Trophoblast cell (in vitro differentiated cells and primary cell): Measurements from ENCODE around the gene MAD2L1BP.
A peak's percentile ranks its signal among the peaks of the same experiment; 100 is the strongest.

ENCODE experiments used
- DNase-seq, 2 donors: peaks; one replicate each; pipeline ENCODE4 v3.0.0-alpha.2; 2016
- H2AFZ ChIP-seq: 2 replicates; pipeline ENCODE4 v1.6.1; 2013; ENCODE audit warnings: low read length, moderate library complexity, mild to moderate bottlenecking; ENCODE audit not compliant: insufficient read depth, poor library complexity
- H2AK5ac ChIP-seq: 2 replicates; pipeline ENCODE4 v1.6.1; 2013; ENCODE audit warnings: mild to moderate bottlenecking, low read length
- H2BK120ac ChIP-seq: 2 replicates; pipeline ENCODE4 v1.6.1; 2013; ENCODE audit warnings: low read length, mild to moderate bottlenecking, moderate library complexity; ENCODE audit not compliant: insufficient read depth, poor library complexity
- H2BK12ac ChIP-seq: 2 replicates; pipeline ENCODE4 v1.6.1; 2013; ENCODE audit warnings: mild to moderate bottlenecking, low read length, moderate library complexity
- H2BK5ac ChIP-seq: 2 replicates; pipeline ENCODE4 v1.6.1; 2013; ENCODE audit warnings: low read length, low read depth, moderate library complexity, mild to moderate bottlenecking; ENCODE audit not compliant: poor library complexity
- H3K14ac ChIP-seq: 2 replicates; pipeline ENCODE4 v1.6.1; 2013; ENCODE audit warnings: mild to moderate bottlenecking, low read length
- H3K18ac ChIP-seq: 2 replicates; pipeline ENCODE4 v1.6.1; 2013; ENCODE audit warnings: mild to moderate bottlenecking, low read length
- H3K23ac ChIP-seq: 2 replicates; pipeline ENCODE4 v1.6.1; 2013; ENCODE audit warnings: low read length
- H3K27ac ChIP-seq: 2 replicates; pipeline ENCODE4 v1.5.1; 2013; ENCODE audit warnings: low read depth, mild to moderate bottlenecking, inconsistent platforms, low read length, moderate library complexity
- H3K27me3 ChIP-seq: 2 replicates; pipeline ENCODE4 v1.6.1; 2013; ENCODE audit warnings: inconsistent platforms, mild to moderate bottlenecking, low read length, moderate library complexity; ENCODE audit not compliant: insufficient read depth
- H3K36me3 ChIP-seq, 2 experiments: 1 replicate in 1 of 2; 2 replicates in 1 of 2; pipeline ENCODE4 v1.6.1; 2013; ENCODE audit warnings: low read length in 2 of 2, mild to moderate bottlenecking in 2 of 2, moderate library complexity in 1 of 2; ENCODE audit not compliant: insufficient read depth in 2 of 2, control insufficient read depth in 1 of 2
- H3K4ac ChIP-seq: 2 replicates; pipeline ENCODE4 v1.6.1; 2013; ENCODE audit warnings: low read depth, mild to moderate bottlenecking, low read length, moderate library complexity
- H3K4me1 ChIP-seq, 2 experiments: 1 replicate in 1 of 2; 2 replicates in 1 of 2; pipeline ENCODE4 v1.6.1; 2013; ENCODE audit warnings: low read length in 2 of 2, mild to moderate bottlenecking in 2 of 2, moderate library complexity in 1 of 2; ENCODE audit not compliant: insufficient read depth in 2 of 2, control insufficient read depth in 1 of 2
- H3K4me2 ChIP-seq: 2 replicates; pipeline ENCODE4 v1.6.1; 2013; ENCODE audit warnings: inconsistent platforms, mild to moderate bottlenecking, low read length, moderate library complexity
- H3K4me3 ChIP-seq: 2 replicates; pipeline ENCODE4 v1.5.1; 2013; ENCODE audit warnings: mild to moderate bottlenecking, low read depth, low read length, inconsistent platforms
- H3K79me1 ChIP-seq: one replicate; pipeline ENCODE4 v1.6.1; 2013; ENCODE audit warnings: low read length
- H3K79me2 ChIP-seq: 2 replicates; pipeline ENCODE4 v1.6.1; 2013; ENCODE audit warnings: low read length, mild to moderate bottlenecking; ENCODE audit not compliant: control insufficient read depth, insufficient read depth, poor library complexity
- H3K9ac ChIP-seq: 2 replicates; pipeline ENCODE4 v1.6.1; 2013; ENCODE audit warnings: mild to moderate bottlenecking, low read length
- H3K9me3 ChIP-seq: 2 replicates; pipeline ENCODE4 v1.6.1; 2013; ENCODE audit warnings: low read depth, mild to moderate bottlenecking, control low read depth, inconsistent platforms, low read length; ENCODE audit not compliant: insufficient read depth
- H4K12ac ChIP-seq: 2 replicates; pipeline ENCODE4 v1.6.1; 2013; ENCODE audit warnings: low read depth, mild to moderate bottlenecking, low read length, moderate library complexity
- H4K8ac ChIP-seq: 2 replicates; pipeline ENCODE4 v1.6.1; 2013; ENCODE audit warnings: low read depth, mild to moderate bottlenecking, low read length, moderate library complexity
- H4K91ac ChIP-seq: one replicate; pipeline ENCODE4 v1.6.1; 2013; ENCODE audit warnings: low read depth, mild to moderate bottlenecking, low read length, moderate library complexity
- WGBS: extraction: QIAGEN DNeasy Blood & Tissue Kit; methylation state at CpG from one replicate; pipeline ENCODE4 v1.1.7; 2013; ENCODE audit warnings: missing lambda C conversion rate; ENCODE audit not compliant: insufficient read length, insufficient coverage; ENCODE audit errors: extremely low coverage; 5-methylcytosine and 5-hydroxymethylcytosine counted together

Gene MAD2L1BP

DNA sequence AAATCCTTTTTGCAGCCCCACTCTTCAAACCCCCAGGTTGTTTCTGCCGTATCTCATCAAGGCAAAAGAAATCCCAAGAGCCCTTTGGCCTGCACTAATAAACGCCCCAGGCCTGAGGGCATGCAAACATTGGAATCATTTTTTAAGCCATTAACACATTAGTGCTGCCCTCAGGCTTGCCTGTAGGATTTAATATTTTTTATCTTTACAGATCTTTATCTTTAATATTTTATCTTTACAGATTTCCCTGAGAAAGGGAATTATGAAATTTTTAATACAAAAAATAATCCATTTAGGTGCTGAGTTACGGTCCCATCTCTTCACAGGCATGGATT, 21.3 kb upstream of the MAD2L1BP start:
- H2AFZ ChIP-seq, result no peak overlapping the region
- H2AK5ac ChIP-seq, result no peak overlapping the region
- H3K36me3 ChIP-seq, result peaks cover 19 to 25% of the 10 kb centered on the region in 2 experiments
- no peak overlapping the region for H2BK12ac ChIP-seq
- H2BK120ac ChIP-seq, result no peak overlapping the region
- H3K14ac ChIP-seq, result no peak overlapping the region
- H3K4ac ChIP-seq, result no peak overlapping the region
- peak; percentile 72 to 88 for DNase-seq
- H3K4me3 ChIP-seq, result no peak overlapping the region
- H3K79me2 ChIP-seq, result no peaks in the 10 kb centered on the region
- no peak overlapping the region for H3K27ac ChIP-seq
- H3K9ac ChIP-seq, result peak overlapping the region; percentile 9
- no peak overlapping the region for H2BK5ac ChIP-seq
- H3K9me3 ChIP-seq, result no peaks in the 10 kb centered on the region
- H3K79me1 ChIP-seq, result no peaks in the 10 kb centered on the region
- no peak overlapping the region for H3K18ac ChIP-seq
- H4K8ac ChIP-seq, result no peak overlapping the region
- H3K23ac ChIP-seq, result no peak overlapping the region
- no peaks in the 10 kb centered on the region for H3K27me3 ChIP-seq
- H4K91ac ChIP-seq, result no peak overlapping the region
- H4K12ac ChIP-seq, result no peak overlapping the region
- no peak overlapping the region for H3K4me2 ChIP-seq
- WGBS, result no CpG with 5 or more reads among the region's 3 CpGs
- peaks cover 3 to 5% of the 10 kb centered on the region in 2 experiments for H3K4me1 ChIP-seq

DNA sequence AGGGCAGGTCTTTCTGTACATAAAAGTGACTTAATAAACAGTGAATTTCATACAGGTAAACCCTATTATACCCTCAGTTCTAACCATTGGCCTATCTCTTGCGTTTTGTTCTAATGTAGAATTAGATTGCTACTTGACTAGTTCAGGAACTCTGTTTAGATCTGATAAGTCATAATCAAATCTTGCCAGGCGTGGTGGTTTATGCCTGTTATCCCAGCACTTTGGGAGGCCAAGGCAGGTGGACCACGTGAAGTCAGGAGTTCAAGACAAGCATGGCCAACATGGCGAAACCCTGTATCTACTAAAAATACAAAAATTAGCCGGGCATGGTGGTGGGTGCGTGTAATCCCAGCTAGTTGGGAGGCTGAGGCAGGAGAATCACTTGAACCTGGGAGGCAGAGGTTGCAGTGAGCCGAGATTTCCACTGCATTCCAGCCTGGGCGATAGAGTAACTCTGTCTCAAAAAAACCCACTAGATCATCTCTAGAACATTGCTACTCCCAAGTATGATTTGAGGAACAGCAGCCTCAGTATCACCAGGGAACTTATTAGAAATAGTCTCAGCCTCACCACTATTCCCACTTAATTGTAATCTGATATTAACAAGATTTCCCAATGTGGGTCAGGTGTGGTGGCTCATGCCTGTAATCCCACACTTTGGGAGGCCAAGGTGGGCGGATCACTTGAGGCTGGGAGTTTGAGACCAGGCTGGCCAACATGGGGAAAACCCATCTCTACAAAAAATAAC, 18.7 kb upstream of the MAD2L1BP start:
- no peak overlapping the region for H3K27ac ChIP-seq
- H3K9ac ChIP-seq, result no peak overlapping the region
- no peak overlapping the region for H3K14ac ChIP-seq
- no peak overlapping the region for H4K91ac ChIP-seq
- H3K4me2 ChIP-seq, result no peak overlapping the region
- no peak overlapping the region for H2AK5ac ChIP-seq
- no peak for DNase-seq
- H4K8ac ChIP-seq, result no peak overlapping the region
- no peak overlapping the region for H3K4me3 ChIP-seq
- WGBS, result no CpG with 5 or more reads among the region's 9 CpGs
- H3K23ac ChIP-seq, result no peak overlapping the region
- no peak overlapping the region for H2BK120ac ChIP-seq
- H2BK12ac ChIP-seq, result no peak overlapping the region
- no peaks in the 10 kb centered on the region for H3K79me1 ChIP-seq
- H4K12ac ChIP-seq, result no peak overlapping the region
- H3K18ac ChIP-seq, result no peak overlapping the region
- no peaks in the 10 kb centered on the region for H3K79me2 ChIP-seq
- no peaks in the 10 kb centered on the region for H3K27me3 ChIP-seq
- no peak overlapping the region for H2BK5ac ChIP-seq
- peaks cover 2 to 3% of the 10 kb centered on the region in 2 experiments for H3K4me1 ChIP-seq
- no peak overlapping the region for H2AFZ ChIP-seq
- H3K36me3 ChIP-seq, result peaks cover 32% of the 10 kb centered on the region in 2 experiments
- H3K4ac ChIP-seq, result no peak overlapping the region
- no peaks in the 10 kb centered on the region for H3K9me3 ChIP-seq

DNA sequence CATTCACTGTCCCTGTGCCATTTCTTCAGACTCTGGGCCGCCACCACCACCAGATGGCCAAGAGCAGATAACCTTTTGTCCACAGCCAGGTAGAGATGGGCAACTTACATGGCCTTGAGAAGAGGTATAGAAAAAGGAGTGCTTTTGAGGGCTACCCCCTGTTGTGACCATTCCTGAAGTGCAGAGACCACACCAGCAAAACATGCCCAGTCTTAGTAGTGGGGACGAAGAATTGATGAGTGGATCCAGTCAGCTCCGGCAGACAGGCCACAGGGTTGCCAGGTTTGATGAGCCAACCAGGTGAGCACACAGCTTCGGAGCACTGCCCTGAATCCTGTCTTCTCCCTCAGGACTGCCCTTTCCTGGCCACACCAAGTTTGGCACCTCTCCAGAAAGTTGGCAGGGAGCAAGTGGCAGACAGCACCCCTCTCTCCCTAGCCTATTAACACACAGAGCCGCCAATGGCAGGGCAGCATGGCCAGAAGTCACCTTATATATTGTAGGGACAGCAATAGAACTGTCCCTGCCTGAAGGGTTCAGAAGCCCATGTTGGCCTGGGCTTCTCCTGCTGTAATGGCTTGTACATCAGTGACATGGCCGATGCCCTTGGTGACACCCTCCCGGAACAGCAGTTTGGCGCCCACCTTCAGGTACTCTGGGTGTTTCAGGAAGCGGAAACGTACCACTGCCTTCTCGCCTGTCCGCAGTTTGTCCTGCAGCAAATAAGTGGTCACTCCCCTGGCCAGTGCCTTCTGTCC, 14.4 kb upstream of the MAD2L1BP start:
- Histone ChIP-seq H2BK5ac (no peak overlapping the region), H4K91ac (no peak overlapping the region), H2BK12ac (no peak overlapping the region), H3K27me3 (no peaks in the 10 kb centered on the region), H3K79me2 (no peaks in the 10 kb centered on the region), H3K23ac (no peak overlapping the region), H3K9me3 (no peaks in the 10 kb centered on the region), H3K4ac (no peak overlapping the region), H3K27ac (no peak overlapping the region), H3K4me3 (no peak overlapping the region), H3K18ac (no peak overlapping the region), H3K36me3 (peaks cover 53 to 60% of the 10 kb centered on the region in 2 experiments), H4K8ac (no peak overlapping the region), H2AK5ac (no peak overlapping the region), H3K4me1 (no peaks in the 10 kb centered on the region), H3K9ac (no peak overlapping the region), H3K4me2 (no peak overlapping the region), H2BK120ac (no peak overlapping the region), H3K14ac (no peak overlapping the region), H2AFZ (no peak overlapping the region), H4K12ac (no peak overlapping the region), H3K79me1 (no peaks in the 10 kb centered on the region)
- no peak for DNase-seq
- no CpG with 5 or more reads among the region's 12 CpGs for WGBS

DNA sequence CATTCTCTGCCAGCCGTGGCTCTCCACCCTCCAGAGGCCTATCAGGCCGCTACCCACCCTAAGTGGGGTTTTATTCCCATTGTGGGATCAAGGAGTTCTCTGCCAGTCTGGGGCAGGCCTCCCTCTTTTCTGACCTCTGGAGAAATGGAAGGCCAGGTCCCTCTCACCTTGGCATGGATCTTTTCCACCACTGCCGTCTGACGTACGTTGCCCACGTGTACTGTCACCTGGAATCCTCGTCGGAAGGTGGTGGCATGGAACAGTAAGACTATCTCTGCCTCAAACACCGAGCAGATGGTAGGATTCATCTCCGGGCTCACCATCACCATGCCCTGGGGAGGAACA, 13.8 kb upstream of the MAD2L1BP start:
- no peak overlapping the region for H2BK12ac ChIP-seq
- no peak overlapping the region for H4K12ac ChIP-seq
- no peak overlapping the region for H3K23ac ChIP-seq
- no peak overlapping the region for H3K27ac ChIP-seq
- peaks cover 54 to 61% of the 10 kb centered on the region in 2 experiments for H3K36me3 ChIP-seq
- WGBS, result no CpG with 5 or more reads among the region's 10 CpGs
- H2AK5ac ChIP-seq, result no peak overlapping the region
- no peak overlapping the region for H2BK120ac ChIP-seq
- no peaks in the 10 kb centered on the region for H3K4me1 ChIP-seq
- H2AFZ ChIP-seq, result no peak overlapping the region
- H3K9me3 ChIP-seq, result no peaks in the 10 kb centered on the region
- H3K9ac ChIP-seq, result no peak overlapping the region
- H3K4me2 ChIP-seq, result no peak overlapping the region
- no peak overlapping the region for H4K8ac ChIP-seq
- H2BK5ac ChIP-seq, result no peak overlapping the region
- H3K79me2 ChIP-seq, result peaks cover under 1% of the 10 kb centered on the region
- no peak overlapping the region for H3K18ac ChIP-seq
- no peak for DNase-seq
- no peak overlapping the region for H4K91ac ChIP-seq
- H3K79me1 ChIP-seq, result no peaks in the 10 kb centered on the region
- no peak overlapping the region for H3K14ac ChIP-seq
- H3K4me3 ChIP-seq, result no peak overlapping the region
- no peak overlapping the region for H3K4ac ChIP-seq
- H3K27me3 ChIP-seq, result no peaks in the 10 kb centered on the region
